CD4-positive, alpha-beta T cell (primary cell): ENCODE measurements around the gene SLC51A. TPM values are rescaled to one million over a fixed set of nuclear protein-coding genes. Genes with fewer than 3 reads are reported as not detected.

Experiments used
- ATAC-seq: fragments of 200-7000 bp; cut with Tn5 transposase; one replicate; pipeline ENCODE4 v1.10.0; 2022; ENCODE audit warnings: mild to moderate bottlenecking; ENCODE audit not compliant: poor library complexity
- CTCF ChIA-PET: fragments of 350-600 bp; sonication (Branson Sonifier 250); formaldehyde crosslinking; loops from one replicate; lab custom pipeline; 2021; ENCODE audit warnings: antibody characterized with exemption, inconsistent platforms; lab: Charles Lee
- POLR2A ChIA-PET: fragments of 350-600 bp; sonication (Branson Sonifier 250); formaldehyde crosslinking; loops from one replicate; lab custom pipeline; 2021; ENCODE audit warnings: antibody characterized with exemption, inconsistent platforms; lab: Charles Lee
- DNase-seq, 14 experiments: peaks; one replicate each; pipeline ENCODE4 v3.0.0-alpha.2; 2013 to 2020; ENCODE audit warnings: mixed read lengths in 2 of 14
- H3K27ac ChIP-seq, 2 donors: one replicate each; pipeline versions ENCODE4 v1.5.1 to v1.7.0; 2013; ENCODE audit warnings: low read length in 2 of 2, low read depth in 1 of 2, mild to moderate bottlenecking in 1 of 2
- H3K27me3 ChIP-seq, 2 experiments: 1 replicate in 1 of 2; 2 replicates in 1 of 2; pipeline versions ENCODE4 v1.6.1 to v1.7.0; 2013; ENCODE audit warnings: low read length in 2 of 2, control low read depth in 1 of 2, mild to moderate bottlenecking in 1 of 2, moderate library complexity in 1 of 2; ENCODE audit not compliant: insufficient read depth in 2 of 2, control insufficient read depth in 1 of 2
- H3K36me3 ChIP-seq: one replicate; pipeline ENCODE4 v1.6.1; 2013; ENCODE audit warnings: low read length, control low read depth; ENCODE audit not compliant: insufficient read depth
- H3K4me1 ChIP-seq: one replicate; pipeline ENCODE4 v1.6.1; 2013; ENCODE audit warnings: low read length, control low read depth; ENCODE audit not compliant: insufficient read depth
- H3K4me3 ChIP-seq: one replicate; pipeline ENCODE4 v1.5.1; 2013; ENCODE audit warnings: mild to moderate bottlenecking, low read length, moderate library complexity
- H3K9me3 ChIP-seq, 2 experiments: 1 replicate in 1 of 2; 2 replicates in 1 of 2; pipeline versions ENCODE4 v1.6.1 to v1.7.0; 2013; ENCODE audit warnings: low read length in 2 of 2, mild to moderate bottlenecking in 2 of 2, control low read depth in 1 of 2, moderate library complexity in 1 of 2; ENCODE audit not compliant: control insufficient read depth in 1 of 2, insufficient read depth in 1 of 2
- H3K27ac Mint-ChIP-seq: one replicate; pipeline ENCODE4 v1.8.0; 2020; ENCODE audit warnings: mixed read lengths
- H3K27me3 Mint-ChIP-seq: one replicate; pipeline ENCODE4 v1.8.0; 2021; ENCODE audit warnings: mixed read lengths
- H3K36me3 Mint-ChIP-seq: one replicate; pipeline ENCODE4 v1.8.0; 2021; ENCODE audit warnings: low read depth, mixed read lengths
- H3K4me1 Mint-ChIP-seq: one replicate; pipeline ENCODE4 v1.8.0; 2021; ENCODE audit warnings: low read depth, mixed read lengths
- H3K4me3 Mint-ChIP-seq: one replicate; pipeline ENCODE4 v1.8.0; 2020; ENCODE audit warnings: mild to moderate bottlenecking, mixed read lengths
- H3K9me3 Mint-ChIP-seq: one replicate; pipeline ENCODE4 v1.8.0; 2020; ENCODE audit warnings: mixed read lengths
- CTCF ChIP-seq: fragments of 200-600 bp; IDR thresholded peaks from one replicate; pipeline ENCODE4 v1.8.0; 2022; ENCODE audit warnings: antibody characterized with exemption, mild to moderate bottlenecking
- intact Hi-C, 2 experiments: fragments of 100-400 bp; cut with DNase I in 1 of 2; cut with micrococcal nuclease in 1 of 2; formaldehyde crosslinking; loops; one replicate each; pipeline versions ENCODE4 v1.15.1 to v1.9.0; 2023 to 2025; cut with DNase I, micrococcal nuclease
- total RNA-seq, 174 experiments: library from RNA in 2 of 174; stranded (reverse) in 2 of 174; gene quantifications; one replicate each; pipeline ENCODE4 v1.2.3 and lab custom pipeline; 2021 to 2026

The SLC51A gene
- total RNA-seq, 2 experiments from 2014 or later, result not detected

- ChIA-PET CTCF (interaction anchor here (1.2 kb wide), 1 partner anchor 19 kb away, joined by 3 read pairs; no protein-coding TSS in a partner anchor), POLR2A (interaction anchor here (1.0 kb wide), 1 partner anchor 82 kb away, joined by 3 read pairs; the partner anchor contains the start of gene DYNLT2B)
- Histone ChIP-seq H3K9me3 (no peaks in the 10 kb centered on the region), H3K4me3 (no peak overlapping the region), H3K36me3 (peaks cover 28% of the 10 kb centered on the region), H3K4me1 (no peaks in the 10 kb centered on the region), H3K27me3 (no peaks in the 10 kb centered on the region), H3K27ac (no peak overlapping the region)
- TF ChIP-seq CTCF, result no peak
- ATAC-seq (no peak), DNase-seq (no peak)
- H3K4me3 Mint-ChIP-seq, result no peak overlapping the region
- peaks cover 48% of the 10 kb centered on the region for H3K36me3 Mint-ChIP-seq
- H3K4me1 Mint-ChIP-seq, result no peaks in the 10 kb centered on the region
- no peaks in the 10 kb centered on the region for H3K9me3 Mint-ChIP-seq
- H3K27ac Mint-ChIP-seq, result no peak overlapping the region
- no peaks in the 10 kb centered on the region for H3K27me3 Mint-ChIP-seq
- intact Hi-C loops, result no loop called here
These were observed 19.9 kb downstream of the SLC51A start for GRCh38 chr3:196236223-196236622.

- no peaks in the 10 kb centered on the region for H3K9me3 ChIP-seq
- no peaks in the 10 kb centered on the region for H3K4me1 Mint-ChIP-seq
- H3K4me3 Mint-ChIP-seq, result no peak overlapping the region
- no peak overlapping the region for H3K4me3 ChIP-seq
- no peaks in the 10 kb centered on the region for H3K9me3 Mint-ChIP-seq
- H3K27me3 Mint-ChIP-seq, result no peaks in the 10 kb centered on the region
- H3K36me3 Mint-ChIP-seq, result peaks cover 58% of the 10 kb centered on the region
- peak in 1 of 14 experiments; percentile 25 for DNase-seq
- no peak overlapping the region for H3K27ac ChIP-seq
- CTCF ChIA-PET, result no interaction called here
- ATAC-seq, result no peak
- POLR2A ChIA-PET, result no interaction called here
- H3K4me1 ChIP-seq, result no peaks in the 10 kb centered on the region
- no peak for TF ChIP-seq CTCF
- H3K36me3 ChIP-seq, result peaks cover 38% of the 10 kb centered on the region
- H3K27me3 ChIP-seq, result no peaks in the 10 kb centered on the region
- no peak overlapping the region for H3K27ac Mint-ChIP-seq
- intact Hi-C loops, result no loop called here
These were observed 20.9 kb downstream of the SLC51A start for GRCh38 chr3:196237203-196237602.

GRCh38 chr3:196238612-196239560, 22.6 kb downstream of the SLC51A start:
- H3K4me3 Mint-ChIP-seq, result no peak overlapping the region
- H3K9me3 Mint-ChIP-seq, result no peaks in the 10 kb centered on the region
- ChIA-PET POLR2A (no interaction called here), CTCF (no interaction called here)
- intact Hi-C loops, result no loop called here
- H3K27me3 Mint-ChIP-seq, result no peaks in the 10 kb centered on the region
- Histone ChIP-seq H3K4me1 (no peaks in the 10 kb centered on the region), H3K27me3 (no peaks in the 10 kb centered on the region), H3K36me3 (peaks cover 44% of the 10 kb centered on the region), H3K9me3 (no peaks in the 10 kb centered on the region), H3K27ac (no peak overlapping the region), H3K4me3 (no peak overlapping the region)
- peaks cover 66% of the 10 kb centered on the region for H3K36me3 Mint-ChIP-seq
- DNase-seq (no peak), ATAC-seq (no peak)
- no peak overlapping the region for H3K27ac Mint-ChIP-seq
- no peaks in the 10 kb centered on the region for H3K4me1 Mint-ChIP-seq
- no peak for TF ChIP-seq CTCF
